Tibial artery (tissue), 4 donors: ENCODE data around the gene RPL7L1.

ENCODE experiments used
- DNase-seq, 2 donors: peaks; one replicate each; pipeline ENCODE4 v3.0.0-alpha.2; 2019
- H3K27ac ChIP-seq, 2 donors: fragments of 200-600 bp; sonication (generic) in 1 of 2; 1 replicate in 1 of 2; 2 replicates in 1 of 2; pipeline ENCODE4 v1.5.1; 2018 to 2019; ENCODE audit warnings: mild to moderate bottlenecking in 1 of 2
- H3K27me3 ChIP-seq, 2 donors: fragments of 200-600 bp; sonication (generic) in 1 of 2; one replicate each; pipeline versions ENCODE4 v1.5.1 to v1.6.0; 2016 to 2019
- H3K36me3 ChIP-seq, 3 donors: fragments of 200-600 bp; sonication (generic) in 2 of 3; one replicate each; pipeline ENCODE4 v1.5.1; 2016 to 2019; ENCODE audit warnings: mild to moderate bottlenecking in 2 of 3
- H3K4me1 ChIP-seq, 4 donors: fragments of 200-600 bp; sonication (generic) in 2 of 4; 1 replicate in 3 of 4; 2 replicates in 1 of 4; pipeline ENCODE4 v1.5.1; 2016 to 2019
- H3K4me3 ChIP-seq, 2 donors: fragments of 200-600 bp; sonication (generic) in 1 of 2; 1 replicate in 1 of 2; 2 replicates in 1 of 2; pipeline ENCODE4 v1.5.1; 2018 to 2019; ENCODE audit warnings: mild to moderate bottlenecking in 2 of 2
- H3K9me3 ChIP-seq, 3 donors: fragments of 200-600 bp; sonication (generic) in 1 of 3; one replicate each; pipeline ENCODE4 v1.5.1; 2016 to 2019
- CTCF ChIP-seq, 2 experiments: fragments of 200-600 bp in 1 of 2; fragments of 450-650 bp in 1 of 2; IDR thresholded peaks; one replicate each; pipeline ENCODE4 v1.5.1; 2017 to 2019; ENCODE audit warnings: antibody characterized with exemption in 2 of 2, mild to moderate bottlenecking in 1 of 2, moderate library complexity in 1 of 2
- intact Hi-C: fragments of 100-400 bp; cut with DNase I; formaldehyde crosslinking; loops from one replicate; pipeline ENCODE4 v1.15.0; 2023; ENCODE audit warnings: low total_unique reads

RPL7L1 gene

GRCh38 chr6:42937548-42938427 lies 58.4 kb downstream of the RPL7L1 start:
- H3K9me3 ChIP-seq, result no peaks in the 10 kb centered on the region
- no peak overlapping the region for H3K27ac ChIP-seq
- H3K27me3 ChIP-seq, result no peaks in the 10 kb centered on the region
- intact Hi-C loops, result no loop called here
- TF ChIP-seq CTCF (IDR thresholded peaks at IDR 0.05), result no peak
- peaks cover 0 to 6% (median 2%) of the 10 kb centered on the region in 4 donors for H3K4me1 ChIP-seq
- DNase-seq, result no peak
- peaks cover 30 to 83% (median 59%) of the 10 kb centered on the region in 3 donors for H3K36me3 ChIP-seq
- H3K4me3 ChIP-seq, result no peak overlapping the region

GRCh38 chr6:42938428-42938796 lies 59.0 kb downstream of the RPL7L1 start:
- Histone ChIP-seq H3K27ac (no peak overlapping the region), H3K27me3 (no peaks in the 10 kb centered on the region), H3K9me3 (no peaks in the 10 kb centered on the region), H3K4me1 (peaks cover 0 to under 1% (median 0%) of the 10 kb centered on the region in 4 donors), H3K36me3 (peaks cover 30 to 84% (median 60%) of the 10 kb centered on the region in 3 donors), H3K4me3 (no peak overlapping the region)
- no peak for TF ChIP-seq CTCF (IDR thresholded peaks at IDR 0.05)
- intact Hi-C loops, result no loop called here
- no peak for DNase-seq

GRCh38 chr6:42938987-42939809 lies 59.8 kb downstream of the RPL7L1 start:
- no peaks in the 10 kb centered on the region for H3K27me3 ChIP-seq
- H3K4me3 ChIP-seq, result no peak overlapping the region
- H3K36me3 ChIP-seq, result peaks cover 30 to 88% (median 68%) of the 10 kb centered on the region in 3 donors
- H3K9me3 ChIP-seq, result no peaks in the 10 kb centered on the region
- intact Hi-C loops, result no loop called here
- DNase-seq, result no peak
- no peak for TF ChIP-seq CTCF (IDR thresholded peaks at IDR 0.05)
- no peak overlapping the region for H3K27ac ChIP-seq
- H3K4me1 ChIP-seq, result no peaks in the 10 kb centered on the region
